Limb (tissue), 2 donors: Measurements from ENCODE around the gene STAC2.
"Not testable (repeated sequence)": the region's sequence is repeated elsewhere in the genome, so short reads cannot be mapped to it uniquely, and the experiment has no call there.

ENCODE experiments used
- DNase-seq, 2 donors: peaks; one replicate each; pipeline ENCODE4 v3.0.0-alpha.2; 2016; ENCODE audit errors: extremely low spot score in 2 of 2

The STAC2 gene

DNA sequence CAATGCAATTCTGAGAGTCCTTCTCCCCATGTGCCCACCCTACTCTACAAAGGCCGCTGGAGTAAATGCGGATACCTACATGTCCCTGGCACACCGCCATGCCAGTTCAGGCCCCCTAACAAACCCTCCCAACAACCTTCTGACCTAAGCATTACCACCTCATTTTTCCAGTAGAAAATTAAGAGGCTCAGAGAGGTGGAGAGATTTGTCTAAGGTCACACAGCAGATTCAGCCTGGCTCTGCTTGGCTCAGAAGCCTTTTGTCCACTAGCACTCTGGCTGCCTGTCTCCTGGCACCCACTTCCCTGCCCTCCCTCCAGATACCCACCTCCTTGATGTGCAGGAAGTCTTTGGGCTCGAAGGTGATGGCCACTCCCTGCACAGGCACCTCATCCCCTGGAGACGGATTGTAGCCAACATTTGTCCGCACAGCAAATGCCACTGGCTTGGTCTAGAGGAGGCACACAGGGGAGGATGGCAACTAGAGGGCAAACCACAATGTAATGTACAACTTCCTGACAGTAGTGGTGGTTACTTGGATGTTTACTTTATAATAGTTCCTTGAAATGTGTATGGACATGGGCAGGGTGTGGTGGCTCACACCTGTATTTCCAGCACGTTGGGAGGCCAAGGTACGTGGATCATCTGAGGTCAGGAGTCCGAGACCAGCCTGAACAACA, 38.5 kb downstream of the STAC2 start:
- no peak for DNase-seq

DNA sequence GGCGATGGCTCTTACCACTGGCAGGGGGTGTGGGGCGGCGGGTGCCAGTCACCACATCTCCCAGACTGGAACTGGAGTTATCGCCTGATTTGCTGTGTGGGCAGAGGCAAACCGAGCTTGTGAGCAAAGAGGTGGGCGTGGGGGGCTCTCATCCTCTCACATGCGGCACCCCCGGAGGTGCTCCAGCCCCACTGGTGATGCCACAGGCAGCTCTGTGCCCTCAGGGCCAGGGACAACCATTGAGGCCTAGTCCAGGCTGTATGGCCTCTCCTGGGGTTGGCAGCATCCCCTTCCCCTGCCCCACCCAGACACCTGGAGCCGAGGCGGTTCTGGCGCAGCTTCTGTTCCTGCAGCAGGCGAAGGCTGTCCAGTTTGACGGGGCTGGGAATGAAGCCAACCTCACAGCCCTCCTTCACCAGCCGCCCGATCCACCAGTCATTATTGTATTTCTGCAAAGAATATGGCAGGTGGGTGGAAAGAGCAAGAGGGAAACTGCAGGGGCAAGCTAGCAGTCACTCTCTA, 39.2 kb downstream of the STAC2 start:
- no peak for DNase-seq

DNA sequence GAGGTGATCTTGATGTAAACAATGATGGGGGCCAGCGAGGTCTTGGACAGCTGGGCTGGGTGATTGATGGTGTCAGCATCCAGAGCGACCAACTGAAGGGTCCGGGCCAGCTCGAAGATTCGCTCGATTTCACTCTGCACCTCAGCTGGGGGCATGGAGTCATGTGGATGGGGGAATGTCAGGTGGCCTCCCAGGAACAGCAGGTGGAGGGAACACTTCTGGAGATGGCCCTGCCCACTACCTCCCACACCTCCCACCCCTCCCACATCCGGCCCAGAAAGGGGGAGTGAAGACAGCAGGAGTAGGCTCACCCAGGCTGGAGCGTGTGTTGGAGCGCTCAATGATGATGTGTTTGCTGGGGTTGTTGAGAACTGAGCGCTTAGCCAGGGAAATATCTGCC, 42.0 kb downstream of the STAC2 start:
- no peak for DNase-seq

DNA sequence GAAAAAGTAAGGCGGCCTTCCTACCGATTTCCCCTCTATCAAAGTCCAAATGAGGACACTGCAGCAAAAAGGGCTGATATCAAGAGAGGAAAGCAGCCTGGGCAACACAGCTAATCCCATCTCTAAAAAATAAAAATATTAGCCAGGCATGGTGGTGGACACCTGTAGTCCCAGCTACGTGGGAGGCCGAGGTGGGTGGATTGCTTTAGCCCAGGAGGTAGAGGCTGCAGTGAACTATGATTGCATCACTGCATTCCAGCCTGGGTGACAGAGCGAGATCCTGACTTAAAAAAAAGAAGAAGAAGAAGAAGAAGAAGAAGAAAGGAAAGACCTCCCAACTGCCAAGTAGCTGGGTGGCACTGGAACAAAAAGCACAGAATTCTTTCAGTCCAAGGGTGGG, 42.7 kb downstream of the STAC2 start:
- DNase-seq = no peak

DNA sequence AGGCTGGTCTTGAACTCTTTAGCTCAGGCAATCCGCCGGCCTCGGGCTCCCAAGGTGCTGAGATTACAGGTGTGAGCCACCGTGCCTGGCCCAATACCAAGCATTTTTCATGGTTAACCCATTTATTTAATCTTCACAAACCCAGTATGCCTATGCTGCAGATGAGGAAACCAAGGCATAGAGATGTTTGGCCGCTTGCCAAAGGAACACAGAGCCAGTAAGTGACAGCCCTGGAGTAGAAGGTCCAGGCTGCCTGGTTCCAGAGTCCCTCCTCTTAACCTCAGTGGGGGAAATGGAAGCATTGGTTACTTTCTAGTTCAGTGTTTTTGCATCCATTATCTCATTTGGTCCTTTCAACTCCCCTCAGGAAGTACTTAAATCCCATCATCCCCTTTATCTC, 44.4 kb downstream of the STAC2 start:
- DNase-seq = no peak

DNA sequence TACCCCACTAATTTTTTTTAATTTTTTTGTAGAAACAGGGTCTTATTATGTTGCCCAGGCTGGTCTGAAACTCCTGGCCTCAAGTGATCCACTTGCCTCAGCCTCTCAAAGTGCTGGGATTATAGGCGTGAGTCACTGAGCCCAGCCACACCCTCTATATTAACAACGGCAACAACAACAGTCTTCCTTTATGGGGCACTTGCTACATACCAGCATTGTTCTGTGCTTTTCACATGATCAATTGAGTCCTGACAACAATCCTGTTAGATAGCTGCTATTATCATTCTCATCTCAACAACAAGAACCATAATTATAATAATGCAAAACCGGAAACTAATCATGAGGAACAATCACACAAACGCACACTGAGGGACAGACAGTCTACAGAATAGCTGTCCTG, 47.2 kb downstream of the STAC2 start:
- no peak for DNase-seq

DNA sequence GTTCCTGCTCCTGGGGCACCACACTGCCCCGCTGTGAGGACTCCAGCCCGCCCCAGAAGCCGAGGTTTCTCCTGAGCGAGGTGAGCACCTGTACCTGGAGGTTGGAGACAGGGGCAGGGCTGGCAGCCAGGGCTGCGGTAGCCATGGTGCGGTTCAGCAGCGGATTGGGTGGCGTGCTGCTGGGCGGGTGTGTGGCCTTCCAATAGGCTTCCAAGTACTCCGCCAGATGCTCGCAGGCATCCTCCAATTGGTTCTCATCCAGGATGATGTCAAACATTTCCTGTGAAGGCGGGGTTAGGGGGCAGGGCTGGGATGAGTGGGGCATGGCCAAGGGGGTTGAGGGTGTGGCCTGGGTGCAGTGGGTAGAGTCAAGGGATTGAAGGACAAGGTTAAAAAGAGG, 48.5 kb downstream of the STAC2 start:
- DNase-seq = no peak

DNA sequence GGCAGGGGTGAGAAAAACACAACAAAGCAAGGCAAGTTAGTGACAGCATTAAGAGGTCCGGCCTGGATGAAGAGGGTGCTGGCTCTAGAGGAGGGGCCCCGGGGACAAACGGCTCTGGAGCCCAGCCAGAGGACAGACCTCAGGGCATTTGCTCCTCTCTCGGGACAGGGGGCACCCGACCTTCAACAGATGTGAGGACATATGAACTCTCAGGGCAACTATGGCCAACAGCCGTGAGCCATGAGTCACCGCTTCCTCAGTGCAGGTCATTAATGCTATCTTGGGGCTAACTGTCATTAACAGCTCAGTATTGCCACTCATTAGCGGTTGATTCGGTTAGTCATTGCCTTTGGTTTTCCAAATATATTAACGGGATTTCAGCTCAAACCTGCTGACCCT, 50.1 kb downstream of the STAC2 start:
- DNase-seq = no peak

DNA sequence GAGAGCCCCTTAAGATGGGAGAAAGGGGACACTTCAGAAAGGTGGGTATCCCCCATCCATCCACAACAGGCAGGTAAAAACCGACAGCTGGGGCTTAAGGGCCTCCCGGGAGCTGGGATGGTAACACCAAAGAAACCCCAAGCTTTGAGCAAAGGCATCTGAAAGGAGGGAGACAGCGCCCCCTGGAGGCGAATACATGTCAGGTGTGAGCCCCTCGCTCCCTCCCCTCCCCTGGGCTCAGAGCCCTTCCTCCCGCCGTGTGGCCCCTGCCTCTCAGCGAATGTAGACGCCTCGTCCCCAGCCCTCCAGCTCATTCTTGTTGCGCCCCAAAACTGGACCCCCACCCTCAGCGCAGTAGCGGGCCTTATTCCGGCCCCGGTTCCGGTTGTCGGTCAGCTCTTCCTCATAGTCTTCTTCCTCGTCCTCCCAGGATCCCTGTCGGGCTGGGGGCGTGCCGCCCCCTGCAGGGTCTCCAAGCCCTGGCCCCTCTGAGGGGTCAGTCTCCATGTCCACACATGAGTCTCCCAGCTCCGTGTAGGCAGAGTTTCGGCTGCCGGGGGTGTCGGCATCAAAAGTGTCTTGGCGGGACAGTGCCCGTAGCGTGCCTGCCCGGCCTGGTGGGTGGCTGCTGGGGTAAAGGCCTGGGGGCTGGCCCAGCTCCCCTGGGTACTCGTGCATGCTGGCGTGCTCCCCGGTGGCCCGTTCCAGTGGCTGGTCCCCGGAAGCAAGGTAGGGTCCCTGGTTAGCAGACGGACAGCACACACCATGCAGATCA, 50.6 kb downstream of the STAC2 start:
- DNase-seq = peak; percentile 73 to 76

DNA sequence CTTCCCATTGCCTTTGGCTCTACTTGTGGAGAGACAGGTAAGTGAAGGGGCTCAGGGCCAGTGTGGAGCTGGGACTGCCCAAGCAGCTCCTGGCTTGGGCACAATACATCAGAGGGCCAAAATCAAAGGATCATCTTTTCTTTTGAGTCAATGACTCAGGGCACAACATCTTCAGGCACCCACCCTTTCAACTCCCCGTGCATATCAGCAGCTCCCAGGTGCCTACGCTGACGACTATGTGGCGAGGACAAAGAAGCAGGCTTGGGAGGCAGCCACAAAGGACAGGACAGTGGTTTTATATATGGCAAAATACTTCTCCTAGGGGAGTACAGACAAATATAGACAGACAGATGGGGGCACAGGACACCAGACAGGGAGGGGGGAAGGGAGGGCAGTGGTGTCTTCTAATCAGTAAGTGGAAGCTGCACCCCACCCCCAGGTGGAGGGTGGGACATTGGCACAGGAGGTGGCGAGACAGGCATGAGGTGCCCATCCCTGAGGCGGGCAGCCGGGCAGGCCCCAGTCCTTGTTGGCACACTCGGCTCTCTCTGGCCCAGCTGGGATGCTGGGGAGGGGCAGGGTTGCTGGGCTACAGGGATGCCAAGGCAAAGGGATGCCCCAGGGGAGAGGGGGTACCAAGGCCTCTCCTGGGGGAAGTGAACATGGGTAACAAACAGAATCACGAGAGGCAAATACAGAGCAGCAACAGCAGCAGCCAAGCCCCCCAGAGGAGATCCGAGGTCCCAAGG, 52.0 kb downstream of the STAC2 start:
- DNase-seq = peak in 1 of 2 donors; percentile 44

DNA sequence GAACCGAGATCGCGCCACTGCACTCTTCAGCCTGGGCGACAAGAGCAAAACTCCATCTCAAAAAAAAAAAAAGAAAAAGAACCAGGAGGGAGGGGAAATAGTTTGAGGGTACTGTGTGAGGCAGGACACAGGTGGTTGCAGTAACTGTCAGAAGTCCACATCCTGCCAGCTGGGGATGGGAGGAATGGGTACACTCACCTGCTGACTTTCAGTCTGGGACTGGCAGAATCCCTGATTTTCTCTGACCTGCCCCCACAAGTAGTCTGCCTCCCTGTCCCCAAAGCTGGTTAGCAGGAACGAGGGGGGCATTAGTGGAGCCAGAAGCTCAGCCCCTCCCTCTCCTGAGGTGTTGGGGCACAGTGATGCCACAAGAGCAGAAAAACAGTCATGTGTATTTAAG, 52.7 kb downstream of the STAC2 start:
- DNase-seq = no peak

DNA sequence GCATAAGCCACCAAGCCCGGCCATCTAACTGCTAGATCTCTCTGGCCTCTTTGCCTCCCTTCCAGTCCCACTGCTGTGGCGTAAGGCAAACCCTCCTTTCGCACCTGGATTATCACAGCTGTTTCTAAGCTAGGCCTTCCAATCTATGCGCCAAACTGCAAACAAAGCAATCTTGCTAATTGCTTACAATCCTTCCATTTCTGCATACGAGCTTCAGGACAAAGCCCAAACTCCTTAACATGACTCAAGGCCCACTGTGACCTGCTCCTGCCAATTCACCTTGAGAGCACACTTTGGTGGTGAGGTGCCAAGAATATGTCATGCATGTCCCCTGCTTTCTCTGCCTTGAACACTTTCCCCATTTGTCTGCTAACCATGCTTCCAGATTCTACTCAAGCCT, 53.8 kb downstream of the STAC2 start:
- no peak for DNase-seq

DNA sequence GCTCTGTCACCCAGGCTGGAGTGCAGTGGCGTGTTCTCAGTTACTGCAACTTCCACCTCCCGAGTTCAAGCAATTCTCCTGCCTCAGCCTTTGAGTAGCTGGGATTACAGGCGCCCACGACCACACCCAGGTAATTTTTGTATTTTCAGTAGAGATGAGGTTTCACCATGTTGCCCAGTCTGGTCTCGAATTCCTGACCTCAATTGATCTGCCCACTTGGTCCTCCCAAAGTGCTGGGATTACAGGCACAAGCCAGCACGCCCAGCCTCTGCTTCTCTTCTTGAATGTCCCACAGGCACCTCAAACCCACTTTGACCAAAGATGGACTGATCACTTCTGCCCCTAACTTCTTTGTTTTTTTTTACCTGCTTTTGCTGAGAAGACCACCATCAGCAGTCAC, 55.2 kb downstream of the STAC2 start:
- DNase-seq = no peak

DNA sequence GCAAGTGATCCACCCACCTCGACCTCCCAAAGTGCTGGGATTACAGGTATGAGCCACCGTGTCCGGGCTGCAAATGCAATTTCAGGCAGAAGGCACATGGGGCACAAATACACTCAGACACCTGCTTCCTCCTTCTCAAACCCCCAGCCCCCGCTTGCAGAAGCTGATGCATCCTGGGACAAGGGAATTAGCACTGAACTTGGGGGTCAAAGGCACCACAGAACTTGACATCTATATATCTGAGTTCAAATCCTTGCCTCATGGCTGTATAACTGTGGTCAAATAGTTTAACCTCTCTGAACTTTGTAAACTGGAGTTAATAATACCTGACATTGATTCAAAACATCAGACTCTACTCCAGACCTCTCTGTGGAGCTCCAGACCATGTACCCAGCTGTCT, 55.6 kb downstream of the STAC2 start:
- DNase-seq = no peak

DNA sequence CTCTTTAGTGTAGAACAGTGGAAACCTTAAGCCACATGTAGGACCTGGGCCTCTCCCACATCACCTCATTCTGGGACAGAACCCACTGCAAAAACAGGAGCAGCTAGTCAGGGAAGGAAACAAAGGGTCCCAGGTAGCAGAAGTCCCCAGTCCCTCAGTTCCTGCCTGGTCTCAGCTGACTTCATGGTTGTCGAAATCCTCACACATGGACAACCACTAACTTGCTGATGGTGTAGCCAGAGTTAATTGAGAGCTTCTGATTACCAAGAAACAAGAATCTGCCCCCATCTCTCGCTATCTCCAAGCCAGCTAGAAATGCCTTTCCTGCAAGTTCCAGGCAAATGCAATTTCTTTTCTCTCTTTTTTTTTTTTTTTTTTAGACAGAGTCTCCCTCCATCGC, 56.2 kb downstream of the STAC2 start:
- DNase-seq = no peak

DNA sequence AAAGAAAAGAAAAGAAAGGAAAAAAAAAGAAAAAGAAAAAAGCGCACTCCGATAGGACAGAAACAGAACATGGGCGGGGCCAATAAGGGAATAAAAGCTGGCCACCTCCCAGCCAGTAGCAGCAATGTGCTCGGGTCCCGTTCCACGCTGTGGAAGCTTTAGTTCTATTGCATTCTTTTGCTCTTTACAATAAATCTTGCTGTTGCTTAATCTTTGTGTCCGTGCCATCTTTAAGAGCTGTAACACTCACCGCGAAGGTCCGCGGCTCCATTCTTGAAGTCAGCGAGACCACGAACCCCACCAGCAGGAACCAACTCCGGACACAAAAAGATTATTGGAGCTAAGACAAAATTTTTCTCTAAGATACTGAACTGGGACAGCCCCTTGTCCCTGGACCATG, 56.6 kb downstream of the STAC2 start:
- DNase-seq = no peak

DNA sequence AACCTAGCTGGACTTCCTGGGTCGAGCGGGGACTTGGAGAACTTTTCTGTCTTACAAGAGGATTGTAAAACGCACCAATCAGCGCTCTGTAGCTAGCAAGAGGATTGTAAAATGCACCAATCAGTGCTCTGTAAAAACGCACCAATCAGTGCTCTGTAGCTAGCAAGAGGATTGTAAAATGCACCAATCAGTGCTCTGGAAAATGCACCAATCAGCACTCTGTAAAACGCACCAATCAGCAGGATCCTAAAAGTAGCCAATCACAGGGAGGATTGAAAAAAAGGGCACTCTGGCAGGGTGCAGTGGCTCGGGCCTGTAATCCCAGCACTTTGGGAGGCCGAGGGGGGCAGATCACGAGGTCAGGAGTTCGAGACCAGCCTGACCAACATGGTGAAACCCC, 57.2 kb downstream of the STAC2 start:
- not testable (repeated sequence) for DNase-seq

DNA sequence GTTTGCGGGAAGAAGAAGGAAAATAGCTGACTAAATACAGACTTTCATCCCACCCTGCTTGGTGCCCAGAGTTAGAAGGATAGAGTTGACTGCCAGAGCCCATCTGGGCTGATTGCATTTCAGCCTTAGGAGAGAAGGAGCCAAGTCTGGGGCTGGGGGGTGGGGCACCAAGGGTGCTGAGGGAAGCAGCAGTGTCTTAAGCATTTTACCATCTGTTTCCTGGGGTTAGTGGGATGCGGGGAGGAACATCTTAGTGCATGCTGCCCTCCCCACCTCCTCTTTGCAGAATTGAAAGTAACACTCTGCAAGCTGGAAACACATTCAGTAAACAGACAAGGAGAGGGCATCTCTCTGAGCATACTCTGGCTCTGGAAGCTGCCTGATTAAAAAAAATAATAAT, 58.3 kb downstream of the STAC2 start:
- no peak for DNase-seq

DNA sequence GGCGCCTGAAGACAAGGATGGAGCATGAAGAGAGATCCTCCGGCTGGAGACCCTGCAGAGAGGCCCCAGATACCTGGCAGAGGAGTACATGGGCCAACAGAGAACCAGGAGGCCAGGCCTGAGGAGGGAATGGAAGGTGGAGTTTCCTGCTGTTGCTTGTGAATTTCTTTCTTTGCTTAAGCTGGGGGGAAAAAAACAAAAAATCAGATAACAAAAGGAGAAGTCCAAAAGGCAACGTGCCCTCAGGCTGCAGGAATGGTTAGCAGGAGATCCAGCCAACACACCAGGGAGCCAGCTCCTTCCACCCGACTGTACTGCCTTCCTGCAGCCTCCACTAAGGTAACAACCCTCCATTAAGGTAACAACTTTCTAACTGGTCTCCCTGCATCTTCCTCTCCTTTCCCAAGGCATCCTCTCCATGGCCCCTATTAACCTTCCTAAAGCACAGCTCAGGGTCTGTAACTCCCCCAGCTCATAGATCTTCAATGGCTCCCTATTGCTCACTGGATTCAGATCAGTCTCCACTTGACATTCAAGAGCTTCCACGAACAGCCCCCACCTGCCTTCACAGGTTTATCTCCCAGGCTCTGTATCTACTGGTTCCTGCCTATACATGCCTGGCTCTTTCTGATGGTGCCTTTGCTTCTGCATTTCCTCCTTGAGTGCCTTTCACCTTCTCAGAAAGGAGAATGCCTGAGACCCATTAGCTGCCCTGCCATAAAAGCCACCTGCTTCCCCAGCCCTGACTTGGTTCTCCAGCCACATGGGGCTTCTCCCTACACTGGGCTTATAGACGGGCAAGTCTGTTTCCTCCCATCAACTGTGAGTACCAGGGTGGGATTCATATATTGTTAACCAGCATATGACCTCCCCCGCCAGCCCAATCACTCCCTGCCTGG, 59.1 kb downstream of the STAC2 start:
- DNase-seq = no peak

DNA sequence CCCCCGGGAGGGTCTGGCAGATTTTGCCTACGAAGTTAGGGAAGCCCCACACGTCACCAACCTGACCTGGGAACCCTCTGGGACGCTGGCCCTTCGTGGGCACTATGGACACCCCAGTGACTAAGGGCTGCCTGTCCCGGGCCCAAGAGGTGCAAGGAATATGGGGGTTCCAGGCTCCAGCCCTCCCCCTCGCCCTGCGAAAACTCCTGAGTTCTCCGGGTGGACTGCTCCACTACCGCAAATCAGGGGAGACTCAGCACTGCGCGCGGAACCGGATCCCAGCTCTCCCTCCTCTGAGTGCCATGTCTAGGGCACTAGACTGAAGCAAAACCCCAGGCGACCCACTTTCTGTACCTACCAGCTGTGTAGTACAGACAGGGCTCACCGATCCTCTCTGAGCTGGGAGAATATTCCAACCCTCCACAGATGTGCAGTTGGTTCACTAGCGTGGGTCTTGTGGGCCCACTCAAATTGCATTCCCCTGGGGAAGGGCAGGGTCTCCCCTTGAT, 59.9 kb downstream of the STAC2 start, which contains the start of gene ARL5C:
Gene ARL5C (minus strand): TSS at position 321 of the 509 bp plus-strand sequence. CDS start 401 bp downstream, outside the sequence.
- DNase-seq = no peak
